ENCODE results near the gene LRRC15. TPM values are rescaled to one million over a fixed set of nuclear protein-coding genes. Genes with fewer than 3 reads are reported as not detected.

The LRRC15 gene
- total RNA-seq, 2 donors from 2014 or later = 1.1 TPM; not detected in 1

GRCh38 chr3:194392576-194392975 is 23.0 kb upstream of the LRRC15 start:
- intact Hi-C loops (cut with DNase I) = no loop called here
- H3K4me1 ChIP-seq (replicated peaks) = no peaks in the 10 kb centered on the region
- H3K9me3 ChIP-seq = no peaks in the 10 kb centered on the region
- no peak overlapping the region for H3K4me3 ChIP-seq
- H3K36me3 ChIP-seq = no peaks in the 10 kb centered on the region
- no peak for DNase-seq (ENCODE audit: low spot score)
- TF ChIP-seq CTCF (IDR thresholded peaks at IDR 0.05) = no peak
- no peak for TF ChIP-seq POLR2A (IDR thresholded peaks at IDR 0.05)
- no peak for TF ChIP-seq POLR2AphosphoS5 (IDR thresholded peaks at IDR 0.05)
- H3K27ac ChIP-seq = no peak overlapping the region
- 88% methylated on average over 7 of the region's 7 CpGs for WGBS
- peaks cover 8% of the 10 kb centered on the region for H3K27me3 ChIP-seq (replicated peaks; ENCODE audit: insufficient read depth)

- no peaks in the 10 kb centered on the region for H3K27me3 ChIP-seq (replicated peaks; ENCODE audit: insufficient read depth)
- intact Hi-C loops (cut with DNase I) = no loop called here
- TF ChIP-seq POLR2AphosphoS5 (IDR thresholded peaks at IDR 0.05) = no peak
- H3K4me1 ChIP-seq (replicated peaks) = no peaks in the 10 kb centered on the region
- H3K27ac ChIP-seq = no peak overlapping the region
- no peak overlapping the region for H3K4me3 ChIP-seq
- no peaks in the 10 kb centered on the region for H3K36me3 ChIP-seq
- no peak for DNase-seq (ENCODE audit: low spot score)
- H3K9me3 ChIP-seq = no peaks in the 10 kb centered on the region
Observed at GRCh38 chr3:194390835-194391234, 21.3 kb upstream of the LRRC15 start.

GRCh38 chr3:194389269-194389668 is 19.7 kb upstream of the LRRC15 start:
- TF ChIP-seq CTCF (IDR thresholded peaks at IDR 0.05) = no peak
- no peak for TF ChIP-seq POLR2AphosphoS5 (IDR thresholded peaks at IDR 0.05)
- TF ChIP-seq POLR2A (IDR thresholded peaks at IDR 0.05) = no peak
- H3K9me3 ChIP-seq = no peaks in the 10 kb centered on the region
- H3K4me1 ChIP-seq (replicated peaks) = no peaks in the 10 kb centered on the region
- WGBS = 82% methylated on average over 8 of the region's 8 CpGs
- intact Hi-C loops (cut with DNase I) = no loop called here
- no peaks in the 10 kb centered on the region for H3K36me3 ChIP-seq
- no peaks in the 10 kb centered on the region for H3K27me3 ChIP-seq (replicated peaks; ENCODE audit: insufficient read depth)
- H3K27ac ChIP-seq = no peak overlapping the region
- DNase-seq (ENCODE audit: low spot score) = no peak
- no peak overlapping the region for H3K4me3 ChIP-seq

DNA sequence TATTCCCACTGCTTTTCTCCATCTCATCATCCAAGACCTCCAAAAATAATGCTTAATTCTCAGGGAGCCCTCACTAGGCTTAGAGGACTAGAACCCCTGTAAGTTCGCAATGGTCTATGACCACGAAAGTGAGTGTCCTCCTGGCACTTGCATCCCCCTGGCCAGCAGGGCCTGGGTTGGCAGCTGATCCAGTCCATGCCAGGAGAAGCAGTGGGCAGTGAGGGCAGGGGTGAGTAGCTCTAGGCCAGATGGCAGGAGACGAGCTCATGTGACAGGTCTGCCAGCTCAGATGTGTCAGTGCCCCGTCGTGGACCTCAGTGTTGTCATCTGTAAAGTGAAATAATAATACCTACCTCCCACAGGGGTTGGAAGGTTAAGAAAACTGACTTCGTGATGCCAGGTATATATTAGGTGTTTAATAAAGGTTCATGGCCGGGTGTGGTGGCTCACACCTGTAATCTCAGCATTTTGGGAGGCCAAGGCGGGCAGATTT is 18.4 kb upstream of the LRRC15 start:
- H3K4me1 ChIP-seq (replicated peaks) = no peaks in the 10 kb centered on the region
- H3K27ac ChIP-seq = no peak overlapping the region
- 99% methylated on average over 8 of the region's 8 CpGs for WGBS
- intact Hi-C loops (cut with DNase I) = no loop called here
- no peaks in the 10 kb centered on the region for H3K9me3 ChIP-seq
- no peak overlapping the region for H3K4me3 ChIP-seq
- TF ChIP-seq POLR2AphosphoS5 (IDR thresholded peaks at IDR 0.05) = no peak
- TF ChIP-seq CTCF (IDR thresholded peaks at IDR 0.05) = no peak
- TF ChIP-seq POLR2A (IDR thresholded peaks at IDR 0.05) = no peak
- no peaks in the 10 kb centered on the region for H3K27me3 ChIP-seq (replicated peaks; ENCODE audit: insufficient read depth)
- H3K36me3 ChIP-seq = no peaks in the 10 kb centered on the region
- no peak for DNase-seq (ENCODE audit: low spot score)

GRCh38 chr3:194387276-194387675 is 17.7 kb upstream of the LRRC15 start:
- Histone ChIP-seq H3K4me3 (no peak overlapping the region), H3K36me3 (no peaks in the 10 kb centered on the region), H3K9me3 (no peaks in the 10 kb centered on the region), H3K27ac (no peak overlapping the region), H3K4me1 (replicated peaks) (no peaks in the 10 kb centered on the region), H3K27me3 (replicated peaks; ENCODE audit: insufficient read depth) (no peaks in the 10 kb centered on the region)
- no peak for DNase-seq (ENCODE audit: low spot score)
- 96% methylated on average over 6 of the region's 6 CpGs for WGBS
- intact Hi-C loops (cut with DNase I) = no loop called here
- TF ChIP-seq CTCF (IDR thresholded peaks at IDR 0.05) = no peak
- TF ChIP-seq POLR2A (IDR thresholded peaks at IDR 0.05) = no peak
- no peak for TF ChIP-seq POLR2AphosphoS5 (IDR thresholded peaks at IDR 0.05)
